Measurements from ENCODE around the gene NBDY.
A peak's percentile ranks its signal among the peaks of the same experiment; 100 is the strongest.
"Not testable (repeated sequence)": the region's sequence is repeated elsewhere in the genome, so short reads cannot be mapped to it uniquely, and the experiment has no call there.

Gene NBDY

GRCh38 chrX:56729152-56729850 lies at the start of gene NBDY:
Gene NBDY (plus strand): TSS chrX:56729243. CDS start chrX:56729354, 111 bp downstream.
- DNase-seq = peak; percentile 64

GRCh38 chrX:56704530-56704929 lies 24.5 kb upstream of the NBDY start:
- not testable (repeated sequence) for DNase-seq

GRCh38 chrX:56726605-56727004 lies 2.4 kb upstream of the NBDY start:
- peak; percentile 67 for DNase-seq

GRCh38 chrX:56727531-56727930 lies 1.5 kb upstream of the NBDY start:
- no peak for DNase-seq

GRCh38 chrX:56728321-56728720 lies 722 bp upstream of the NBDY start:
- peak; percentile 36 for DNase-seq

GRCh38 chrX:56728752-56729151 lies 291 bp upstream of the NBDY start:
- DNase-seq = peak; percentile 64

GRCh38 chrX:56733459-56734046 lies 4.5 kb downstream of the NBDY start:
- peak; percentile 53 for DNase-seq

GRCh38 chrX:56736219-56736618 lies 7.2 kb downstream of the NBDY start:
- DNase-seq = no peak

- no peak for DNase-seq
Measured at GRCh38 chrX:56738670-56739069, 9.6 kb downstream of the NBDY start.

- DNase-seq = no peak
Measured at GRCh38 chrX:56744996-56745395, 16.0 kb downstream of the NBDY start.

- no peak for DNase-seq
Measured at GRCh38 chrX:56746996-56747395, 18.0 kb downstream of the NBDY start.

GRCh38 chrX:56751071-56751470 lies 22.0 kb downstream of the NBDY start:
- no peak for DNase-seq

- no peak for DNase-seq
Measured at GRCh38 chrX:56757327-56757726, 28.3 kb downstream of the NBDY start.

GRCh38 chrX:56758456-56758855 lies 29.4 kb downstream of the NBDY start:
- DNase-seq = no peak

- no peak for DNase-seq
Measured at GRCh38 chrX:56759736-56760409, 30.8 kb downstream of the NBDY start.

- not testable (repeated sequence) for DNase-seq
Measured at GRCh38 chrX:56760410-56761124, 31.5 kb downstream of the NBDY start.

- no peak for DNase-seq
Measured at GRCh38 chrX:56761167-56761566, 32.1 kb downstream of the NBDY start.

- DNase-seq = no peak
Measured at GRCh38 chrX:56762220-56762619, 33.2 kb downstream of the NBDY start.

- no peak for DNase-seq
Measured at GRCh38 chrX:56762707-56763555, 33.9 kb downstream of the NBDY start.

- no peak for DNase-seq
Measured at GRCh38 chrX:56763556-56764152, 34.6 kb downstream of the NBDY start.

GRCh38 chrX:56764153-56764974 lies 35.3 kb downstream of the NBDY start:
- DNase-seq = no peak
